CD14-positive monocyte (primary cell): ENCODE measurements around the gene MAN2B2. TPM values are rescaled to one million over a fixed set of nuclear protein-coding genes. Genes with fewer than 3 reads are reported as not detected.

Experiments used
- DNase-seq, 3 donors: peaks; one replicate each; pipeline ENCODE4 v3.0.0-alpha.2; 2011 to 2022
- H2AFZ ChIP-seq: 2 replicates; pipeline ENCODE4 v1.6.0; 2012; ENCODE audit warnings: mild to moderate bottlenecking, low read depth, low read length, inconsistent platforms; ENCODE audit not compliant: insufficient read depth, poor library complexity, severe bottlenecking
- H3K27ac ChIP-seq, 2 donors: 1 replicate in 1 of 2; 2 replicates in 1 of 2; pipeline ENCODE4 v1.5.1; 2012 to 2013; ENCODE audit warnings: low read length in 2 of 2, control low read depth in 1 of 2, inconsistent platforms in 1 of 2, low read depth in 1 of 2, mild to moderate bottlenecking in 1 of 2
- H3K27me3 ChIP-seq, 2 donors: one replicate each; pipeline versions ENCODE4 v1.6.0 to v1.6.1; 2011 to 2013; ENCODE audit warnings: low read length in 2 of 2; ENCODE audit not compliant: control insufficient read depth in 2 of 2, insufficient read depth in 2 of 2
- H3K36me3 ChIP-seq, 2 donors: replicated peaks in 1 of 2; 1 replicate in 1 of 2; 2 replicates in 1 of 2; pipeline versions ENCODE4 v1.5.1 to v1.6.1; 2012 to 2013; ENCODE audit warnings: low read length in 2 of 2, control low read depth in 1 of 2, inconsistent platforms in 1 of 2, mild to moderate bottlenecking in 1 of 2; ENCODE audit not compliant: insufficient read depth in 2 of 2, control insufficient read depth in 1 of 2
- H3K4me1 ChIP-seq, 2 donors: 1 replicate in 1 of 2; 2 replicates in 1 of 2; pipeline versions ENCODE4 v1.5.1 to v1.6.1; 2012 to 2013; ENCODE audit warnings: low read length in 2 of 2, control low read depth in 1 of 2, inconsistent platforms in 1 of 2, mild to moderate bottlenecking in 1 of 2, moderate library complexity in 1 of 2; ENCODE audit not compliant: insufficient read depth in 2 of 2, control insufficient read depth in 1 of 2
- H3K4me2 ChIP-seq: replicated peaks from 2 replicates; pipeline ENCODE3; 2012; ENCODE audit warnings: low read length, moderate library complexity, mild to moderate bottlenecking; ENCODE audit not compliant: poor library complexity, severe bottlenecking; ENCODE audit errors: extremely low read depth
- H3K4me3 ChIP-seq, 3 experiments: fragments of 200-600 bp in 1 of 3; sonication (generic) in 1 of 3; replicated peaks in 1 of 3; 1 replicate in 2 of 3; 2 replicates in 1 of 3; pipeline ENCODE4 v1.5.1; 2011 to 2013; ENCODE audit warnings: low read length in 3 of 3, mild to moderate bottlenecking in 3 of 3, control low read depth in 2 of 3, low read depth in 2 of 3, inconsistent platforms in 1 of 3, moderate library complexity in 1 of 3
- H3K79me2 ChIP-seq: 2 replicates; pipeline ENCODE4 v1.6.0; 2012; ENCODE audit warnings: mild to moderate bottlenecking, control low read depth, inconsistent platforms, low read length, moderate library complexity; ENCODE audit not compliant: insufficient read depth
- H3K9ac ChIP-seq: 2 replicates; pipeline ENCODE4 v1.6.0; 2017; ENCODE audit warnings: low read length, mild to moderate bottlenecking; ENCODE audit not compliant: insufficient read depth, poor library complexity, severe bottlenecking
- H3K9me3 ChIP-seq, 2 donors: replicated peaks in 1 of 2; 1 replicate in 1 of 2; 2 replicates in 1 of 2; pipeline versions ENCODE4 v1.5.1 to v1.6.1; 2012 to 2013; ENCODE audit warnings: low read length in 2 of 2, control low read depth in 1 of 2; ENCODE audit not compliant: control insufficient read depth in 1 of 2, insufficient read depth in 1 of 2
- H4K20me1 ChIP-seq: 2 replicates; pipeline ENCODE4 v1.6.0; 2012; ENCODE audit warnings: mild to moderate bottlenecking, low read length, control low read depth, moderate library complexity; ENCODE audit not compliant: insufficient read depth
- H3K27ac Mint-ChIP-seq, 7 donors: one replicate each; pipeline ENCODE4 v1.8.0; 2020; ENCODE audit warnings: mild to moderate bottlenecking in 7 of 7, mixed read lengths in 7 of 7, moderate library complexity in 6 of 7, inconsistent platforms in 2 of 7
- H3K27me3 Mint-ChIP-seq, 3 donors: one replicate each; pipeline ENCODE4 v1.8.0; 2021 to 2022; ENCODE audit warnings: low read depth in 3 of 3, mild to moderate bottlenecking in 3 of 3, mixed read lengths in 3 of 3, moderate library complexity in 3 of 3, inconsistent platforms in 1 of 3
- H3K36me3 Mint-ChIP-seq, 2 donors: one replicate each; pipeline ENCODE4 v1.8.0; 2020; ENCODE audit warnings: mixed read lengths in 2 of 2, inconsistent platforms in 1 of 2, mild to moderate bottlenecking in 1 of 2
- H3K4me1 Mint-ChIP-seq: one replicate; pipeline ENCODE4 v1.8.0; 2020; ENCODE audit warnings: mild to moderate bottlenecking, mixed read lengths
- H3K4me3 Mint-ChIP-seq, 2 donors: one replicate each; pipeline ENCODE4 v1.8.0; 2020; ENCODE audit warnings: mild to moderate bottlenecking in 2 of 2, mixed read lengths in 2 of 2, moderate library complexity in 1 of 2
- H3K9me3 Mint-ChIP-seq, 7 donors: one replicate each; pipeline ENCODE4 v1.8.0; 2020 to 2022; ENCODE audit warnings: mixed read lengths in 7 of 7, mild to moderate bottlenecking in 6 of 7, moderate library complexity in 6 of 7, inconsistent platforms in 2 of 7
- CTCF ChIP-seq: fragments of 200-600 bp; IDR thresholded peaks from one replicate; pipeline ENCODE4 v1.8.0; 2022; ENCODE audit warnings: antibody characterized with exemption, mild to moderate bottlenecking
- WGBS: methylation state at CpG from one replicate; pipeline ENCODE4 v1.1.5; 2013; ENCODE audit warnings: missing lambda C conversion rate; ENCODE audit not compliant: insufficient coverage; 5-methylcytosine and 5-hydroxymethylcytosine counted together
- intact Hi-C, 2 donors: fragments of 100-400 bp; cut with micrococcal nuclease; formaldehyde crosslinking; loops; one replicate each; pipeline versions ENCODE4 v1.15.0 to v1.15.1; 2023
- polyA plus RNA-seq, 3 donors: library from polyadenylated mRNA; depleted of rRNA in 1 of 3; unstranded in 2 of 3; stranded (reverse) in 1 of 3; fragments of 300-500 nt in 2 of 3; fragments of >200 nt in 1 of 3; fragmentation: Illumina TruSeq in 2 of 3; gene quantifications; 1 replicate in 2 of 3; 2 replicates in 1 of 3; pipeline ENCODE4 v1.2.3, GENCODE V29; 2012 to 2021

The MAN2B2 gene
- polyA plus RNA-seq, 3 donors = 9.6 to 28.4 (median 10.6) TPM

DNA sequence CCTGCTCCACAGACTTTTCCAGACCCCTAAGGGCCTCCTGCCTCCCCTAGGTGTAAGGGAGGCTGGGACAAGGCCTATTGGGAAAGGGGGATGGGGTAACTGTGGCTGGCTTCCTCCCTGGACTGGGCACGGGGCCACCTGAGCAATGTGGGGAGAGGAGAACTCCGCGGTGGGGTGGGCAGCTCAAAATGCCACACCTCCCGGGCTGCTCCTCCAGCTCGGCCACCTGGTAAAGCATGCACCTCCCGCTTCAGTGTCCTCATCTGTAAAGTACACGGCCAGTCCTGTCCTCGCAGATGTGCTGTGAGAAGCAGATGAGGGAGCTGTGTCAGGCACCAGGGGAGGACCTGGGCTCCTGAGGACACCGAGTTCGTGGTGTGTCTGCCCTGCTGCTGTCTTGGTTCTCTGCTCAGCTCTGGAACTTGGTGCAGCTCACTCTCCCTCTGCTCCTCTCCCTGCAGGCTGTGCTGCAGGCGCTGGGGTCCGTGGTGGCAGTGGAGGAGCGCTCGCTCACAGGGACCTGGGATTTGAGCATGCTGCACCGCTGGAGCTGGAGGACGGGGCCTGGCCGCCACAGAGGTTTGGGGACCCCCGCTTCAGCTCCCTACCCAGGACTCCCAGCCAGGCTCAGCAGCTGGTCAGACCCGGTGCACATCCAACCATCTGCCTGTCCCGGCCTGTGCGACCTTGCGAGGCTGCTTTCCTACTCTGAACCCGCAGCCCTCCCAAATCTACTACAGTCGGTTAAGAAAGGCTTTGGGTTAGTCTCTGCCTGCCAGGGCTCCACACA is 44.7 kb downstream of the MAN2B2 start:
- H3K27ac ChIP-seq = no peak overlapping the region
- WGBS = 97% methylated on average over 24 of the region's 24 CpGs
- H3K4me3 Mint-ChIP-seq = no peak overlapping the region
- no peak overlapping the region for H3K9ac ChIP-seq
- no peaks in the 10 kb centered on the region for H3K4me1 Mint-ChIP-seq
- peak overlapping the region in 1 of 7 donors; percentile 35 for H3K27ac Mint-ChIP-seq
- no peaks in the 10 kb centered on the region for H3K9me3 ChIP-seq
- no peak for DNase-seq
- H3K4me1 ChIP-seq = no peaks in the 10 kb centered on the region
- intact Hi-C loops = no loop called here
- no peaks in the 10 kb centered on the region for H3K27me3 ChIP-seq
- peaks cover 60 to 68% of the 10 kb centered on the region in 2 donors for H3K36me3 ChIP-seq
- H3K27me3 Mint-ChIP-seq = peaks cover 0 to 3% (median under 1%) of the 10 kb centered on the region in 3 donors
- H2AFZ ChIP-seq = no peak overlapping the region
- no peaks in the 10 kb centered on the region for H4K20me1 ChIP-seq
- H3K4me3 ChIP-seq = no peak overlapping the region
- no peaks in the 10 kb centered on the region for H3K79me2 ChIP-seq
- no peak overlapping the region for H3K4me2 ChIP-seq
- H3K36me3 Mint-ChIP-seq = peaks cover 64 to 70% of the 10 kb centered on the region in 2 donors
- peaks cover 0 to 4% (median 1%) of the 10 kb centered on the region in 7 donors for H3K9me3 Mint-ChIP-seq
- TF ChIP-seq CTCF = no peak

- Histone ChIP-seq H3K9me3 (no peaks in the 10 kb centered on the region), H3K79me2 (no peaks in the 10 kb centered on the region), H3K4me1 (no peaks in the 10 kb centered on the region), H3K9ac (no peak overlapping the region), H3K27me3 (no peaks in the 10 kb centered on the region), H3K36me3 (peaks cover 54 to 62% of the 10 kb centered on the region in 2 donors), H2AFZ (no peak overlapping the region), H4K20me1 (no peaks in the 10 kb centered on the region), H3K4me2 (no peak overlapping the region), H3K4me3 (no peak overlapping the region), H3K27ac (no peak overlapping the region)
- Mint-ChIP-seq H3K36me3 (peaks cover 59 to 64% of the 10 kb centered on the region in 2 donors), H3K9me3 (peaks cover 0 to 4% (median 1%) of the 10 kb centered on the region in 7 donors), H3K27ac (peak overlapping the region in 1 of 7 donors; percentile 36), H3K4me1 (no peaks in the 10 kb centered on the region), H3K27me3 (peaks cover 0 to 3% (median 1%) of the 10 kb centered on the region in 3 donors), H3K4me3 (no peak overlapping the region)
- TF ChIP-seq CTCF = no peak
- DNase-seq = no peak
- intact Hi-C loops = no loop called here
- WGBS = 94% methylated on average over 9 of the region's 10 CpGs
Measured at GRCh38 chr4:6620296-6620695, 45.3 kb downstream of the MAN2B2 start.
